HG03354 (cell line): Measurements from ENCODE around the gene RAB3C.
A peak's percentile ranks its signal among the peaks of the same experiment; 100 is the strongest.

Experiments used
- ATAC-seq: cut with Tn5 transposase; IDR thresholded peaks from one replicate; pipeline ENCODE4 v1.9.1; 2021; ENCODE audit warnings: mild to moderate bottlenecking; ENCODE audit not compliant: unreplicated experiment, poor library complexity, severe bottlenecking

RAB3C gene

DNA sequence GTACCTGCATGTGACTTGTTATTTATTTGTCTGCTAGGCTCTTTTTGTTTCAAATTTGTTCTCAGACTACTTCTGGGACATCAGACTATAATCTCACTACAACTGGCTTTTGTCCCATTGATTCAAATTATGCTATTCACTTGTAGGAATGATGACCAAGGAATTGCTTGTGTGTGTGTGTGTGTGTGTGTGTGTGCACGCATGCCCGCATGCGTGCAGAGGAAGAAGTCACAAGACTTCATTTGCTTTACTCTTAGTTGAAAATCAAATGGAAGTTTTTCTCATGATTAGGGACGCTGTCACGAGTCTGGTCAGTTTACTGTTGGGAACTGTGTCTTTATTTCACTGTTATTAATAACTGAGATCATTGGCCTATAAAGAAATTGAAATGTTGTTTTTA lies 268.7 kb downstream of the RAB3C start:
- ATAC-seq: no peak

DNA sequence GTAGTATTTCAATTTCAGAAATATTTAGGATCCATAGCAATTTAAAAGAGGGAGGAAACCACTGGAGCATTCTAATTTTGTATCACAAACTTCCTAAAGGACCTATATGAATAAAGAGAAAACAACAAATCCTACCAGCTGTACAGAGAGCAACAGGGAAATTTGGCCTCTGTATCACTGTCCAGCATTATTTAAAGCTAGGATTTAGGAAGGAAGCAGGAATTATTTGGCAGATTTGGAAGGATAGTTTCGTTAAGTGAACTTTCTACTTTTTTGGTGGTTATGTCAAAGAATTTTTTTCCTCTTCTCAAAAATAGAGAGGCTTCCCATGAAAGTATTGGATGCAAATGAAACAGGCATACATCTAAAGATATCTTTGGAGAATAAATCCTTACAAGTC lies 269.7 kb downstream of the RAB3C start:
- ATAC-seq: no peak

DNA sequence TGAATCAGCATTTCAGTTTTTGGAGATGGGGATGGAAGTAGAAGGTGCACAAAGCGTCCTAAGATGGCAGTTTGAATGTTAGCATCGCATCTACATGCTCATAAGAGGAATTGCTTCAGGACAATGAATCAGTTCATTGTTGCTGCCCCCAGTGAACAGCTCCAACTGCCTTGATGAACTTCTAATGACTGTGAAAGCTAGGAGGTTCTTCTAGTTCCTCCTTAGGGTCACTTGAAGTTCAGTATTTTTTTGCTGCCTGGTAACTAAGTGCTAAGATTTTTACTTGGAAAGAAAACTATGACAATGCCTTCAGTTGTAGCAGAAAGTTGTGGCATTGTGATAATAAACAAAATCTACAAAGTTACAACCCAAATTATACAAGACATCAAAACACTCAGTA lies 271.6 kb downstream of the RAB3C start:
- ATAC-seq: no peak

DNA sequence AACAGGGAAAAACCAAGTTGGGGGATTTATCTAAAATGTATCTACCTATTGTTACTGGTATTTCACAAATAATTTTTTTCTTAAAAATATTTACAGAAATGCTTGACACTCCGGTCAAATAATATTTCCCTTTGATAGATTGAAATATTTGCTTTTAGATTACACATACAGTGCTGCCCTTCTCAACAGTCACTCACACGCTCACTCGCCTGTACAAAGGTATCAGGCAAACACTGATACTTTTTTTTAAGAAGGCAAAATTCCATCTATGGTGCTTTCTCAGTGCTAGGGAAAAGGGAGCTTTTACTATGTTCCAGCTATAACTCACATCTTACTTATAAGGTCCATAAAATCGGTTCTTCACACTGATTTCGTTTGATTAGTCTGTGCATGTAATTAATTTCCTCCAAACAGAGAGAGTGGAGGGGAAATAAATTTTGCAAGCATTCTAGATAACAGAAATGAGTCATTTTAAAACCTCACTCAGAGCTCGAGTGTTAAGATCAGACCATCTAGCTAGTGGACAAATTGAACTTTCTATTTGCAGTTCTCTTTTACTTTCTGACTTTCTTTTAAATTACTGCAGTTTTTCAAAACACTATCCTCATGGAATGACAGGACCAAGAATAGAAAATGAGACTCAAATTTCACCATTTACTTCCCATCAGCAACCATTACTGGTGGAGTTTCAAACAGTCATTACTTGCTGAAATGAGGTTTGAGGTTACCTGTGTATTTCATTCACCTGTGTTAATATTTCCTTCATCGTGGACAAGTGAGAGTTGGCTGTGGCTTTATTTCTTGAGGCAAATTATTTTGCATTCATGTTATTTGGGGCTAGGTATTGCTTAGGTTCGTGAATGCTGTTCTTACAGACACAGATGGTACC lies 273.2 kb downstream of the RAB3C start:
- ATAC-seq: peak; percentile 68

DNA sequence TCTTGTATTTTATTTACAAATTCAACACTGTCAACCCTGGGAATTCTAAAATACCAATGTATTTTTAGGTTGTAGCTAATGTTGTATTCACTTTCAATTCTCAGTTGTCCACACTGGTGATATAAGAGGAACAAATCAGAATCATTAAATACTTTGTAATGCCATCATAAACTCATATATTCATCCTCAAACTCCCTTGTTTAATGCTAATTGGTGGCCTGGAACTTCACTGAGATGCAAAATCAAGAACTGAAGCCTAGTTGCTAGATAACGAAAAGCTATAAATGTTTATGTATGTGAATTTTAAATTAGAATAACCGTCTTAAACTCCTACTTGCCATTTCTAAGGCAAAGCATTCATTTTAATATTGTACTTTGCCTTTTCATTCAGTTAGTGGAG lies 274.7 kb downstream of the RAB3C start:
- no peak for ATAC-seq

DNA sequence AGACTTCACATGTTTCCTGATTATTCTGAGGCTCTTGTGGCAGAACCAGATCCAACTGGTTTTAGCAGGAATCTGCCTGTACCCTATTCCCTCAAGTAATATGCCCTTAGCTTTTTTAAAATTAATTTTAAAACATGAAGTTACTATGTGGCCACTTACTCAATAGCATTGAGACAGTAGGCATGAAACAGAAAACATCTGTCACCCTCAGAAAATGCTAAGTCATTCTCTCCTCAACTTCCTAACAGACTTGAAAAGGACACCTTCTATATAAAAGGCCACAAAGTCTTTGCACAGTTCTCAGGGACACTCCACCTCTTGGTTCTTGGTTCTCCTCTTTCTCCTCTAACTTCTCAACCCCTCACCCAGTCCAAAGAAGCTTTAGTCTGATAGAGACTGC lies 277.8 kb downstream of the RAB3C start:
- no peak for ATAC-seq

DNA sequence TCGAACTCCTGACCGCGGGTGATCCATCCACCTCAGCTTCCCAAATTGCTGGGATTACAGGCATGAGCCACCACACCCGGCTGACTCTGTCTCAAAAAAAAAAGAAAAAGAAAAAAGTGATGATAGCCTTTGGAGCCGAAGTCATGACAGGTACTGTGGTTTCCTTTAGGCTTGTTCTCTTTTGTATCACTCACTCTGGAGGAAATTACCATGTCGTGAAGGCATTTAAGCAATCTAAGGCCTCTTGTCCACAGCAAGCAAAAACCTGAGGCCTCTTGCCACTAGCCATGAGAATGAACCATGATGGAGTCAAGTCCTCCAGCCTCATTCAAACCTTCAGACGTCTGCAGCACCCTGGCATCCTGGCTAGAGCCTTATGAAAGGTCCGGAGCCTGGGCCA lies 286.1 kb downstream of the RAB3C start:
- no peak for ATAC-seq

DNA sequence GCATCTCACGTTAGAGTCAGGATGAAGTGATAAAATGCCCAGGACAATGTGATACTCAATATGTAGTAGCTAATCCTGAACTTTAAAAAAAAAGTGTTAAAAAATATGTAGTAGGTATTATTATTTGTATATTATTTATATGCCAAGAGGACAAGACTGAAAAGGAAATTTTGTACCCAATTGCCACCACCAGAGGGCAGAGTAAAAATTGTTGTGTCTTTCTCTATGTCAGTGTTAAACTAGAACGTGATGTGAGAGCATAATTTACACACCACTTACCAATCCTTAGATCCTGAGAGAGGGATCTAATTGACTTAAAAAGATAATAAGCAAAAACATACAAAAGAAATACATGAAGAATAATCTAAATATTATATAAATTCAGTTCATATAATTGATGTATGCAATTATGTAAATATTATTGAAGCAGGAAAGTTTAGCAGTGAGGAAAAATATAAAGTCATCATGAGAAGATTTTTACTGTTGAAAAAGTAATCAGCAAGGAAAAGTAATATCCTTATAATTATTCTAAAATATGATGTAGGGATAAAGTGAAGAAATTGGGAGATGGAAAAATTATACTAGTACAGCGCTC lies 288.9 kb downstream of the RAB3C start:
- peak; percentile 79 for ATAC-seq

DNA sequence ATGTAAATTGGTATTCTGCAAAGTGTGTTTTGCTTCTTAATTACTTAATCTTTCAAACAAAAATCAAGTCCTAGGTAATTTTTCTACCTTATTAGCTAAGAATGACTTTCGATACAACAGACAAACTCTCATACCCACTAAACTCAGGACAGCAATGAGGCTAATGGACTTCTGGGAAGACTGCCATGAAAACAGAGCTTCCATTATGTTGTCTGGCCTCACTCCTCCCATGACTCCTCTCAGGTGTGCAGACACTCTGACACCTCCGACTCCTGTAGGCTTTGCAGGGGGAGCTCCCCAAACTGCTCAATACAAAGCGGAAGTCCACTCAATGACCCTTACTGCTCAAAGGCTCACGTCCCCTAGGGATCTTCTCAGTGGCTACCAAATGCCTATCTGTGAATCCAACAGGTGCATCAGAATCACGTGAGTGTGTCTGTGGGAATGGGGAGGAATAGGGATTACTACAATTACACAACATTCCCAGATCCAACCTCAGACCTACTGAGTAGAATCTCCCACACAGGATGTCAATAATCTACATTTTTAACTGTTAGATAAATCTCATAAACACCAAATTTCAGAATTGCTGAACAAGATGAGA lies 289.9 kb downstream of the RAB3C start:
- no peak for ATAC-seq

DNA sequence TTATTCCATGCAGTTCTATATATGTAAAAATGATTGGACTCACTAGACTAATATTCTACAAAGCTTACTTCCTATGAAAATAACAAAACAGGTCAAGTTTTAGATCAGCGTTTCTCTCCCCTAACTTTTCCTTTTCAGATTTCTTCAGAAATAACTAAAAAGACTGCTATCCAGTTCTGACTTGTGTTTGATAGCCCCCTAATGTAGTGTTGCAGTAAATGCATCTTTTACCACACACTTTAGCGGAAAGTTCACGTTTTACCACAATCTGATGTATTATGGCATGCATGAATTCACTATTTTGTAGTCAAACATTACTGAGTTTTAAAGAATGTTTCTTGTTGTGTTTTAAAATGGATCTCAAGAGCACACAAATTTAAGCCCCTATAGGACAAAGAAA lies 292.7 kb downstream of the RAB3C start:
- no peak for ATAC-seq

DNA sequence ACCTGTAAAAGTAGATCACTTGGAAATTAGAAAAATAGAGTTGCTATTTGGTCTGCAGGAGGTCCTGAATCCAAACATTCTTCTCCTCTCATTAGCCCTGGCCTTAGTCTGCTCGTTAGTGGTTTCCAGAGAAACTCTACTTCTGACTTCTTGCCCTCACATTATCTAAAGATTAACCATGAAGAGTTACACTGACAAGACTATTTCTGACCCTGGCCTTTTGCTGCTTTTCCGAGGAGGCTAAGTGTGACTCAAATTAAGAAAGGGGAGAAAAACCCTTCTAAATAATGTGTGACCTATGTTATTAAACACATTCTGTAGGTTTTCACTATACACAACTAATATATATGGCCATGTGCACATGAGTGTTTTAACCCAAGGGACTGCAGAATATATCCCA lies 302.4 kb downstream of the RAB3C start:
- ATAC-seq: peak; percentile 69

DNA sequence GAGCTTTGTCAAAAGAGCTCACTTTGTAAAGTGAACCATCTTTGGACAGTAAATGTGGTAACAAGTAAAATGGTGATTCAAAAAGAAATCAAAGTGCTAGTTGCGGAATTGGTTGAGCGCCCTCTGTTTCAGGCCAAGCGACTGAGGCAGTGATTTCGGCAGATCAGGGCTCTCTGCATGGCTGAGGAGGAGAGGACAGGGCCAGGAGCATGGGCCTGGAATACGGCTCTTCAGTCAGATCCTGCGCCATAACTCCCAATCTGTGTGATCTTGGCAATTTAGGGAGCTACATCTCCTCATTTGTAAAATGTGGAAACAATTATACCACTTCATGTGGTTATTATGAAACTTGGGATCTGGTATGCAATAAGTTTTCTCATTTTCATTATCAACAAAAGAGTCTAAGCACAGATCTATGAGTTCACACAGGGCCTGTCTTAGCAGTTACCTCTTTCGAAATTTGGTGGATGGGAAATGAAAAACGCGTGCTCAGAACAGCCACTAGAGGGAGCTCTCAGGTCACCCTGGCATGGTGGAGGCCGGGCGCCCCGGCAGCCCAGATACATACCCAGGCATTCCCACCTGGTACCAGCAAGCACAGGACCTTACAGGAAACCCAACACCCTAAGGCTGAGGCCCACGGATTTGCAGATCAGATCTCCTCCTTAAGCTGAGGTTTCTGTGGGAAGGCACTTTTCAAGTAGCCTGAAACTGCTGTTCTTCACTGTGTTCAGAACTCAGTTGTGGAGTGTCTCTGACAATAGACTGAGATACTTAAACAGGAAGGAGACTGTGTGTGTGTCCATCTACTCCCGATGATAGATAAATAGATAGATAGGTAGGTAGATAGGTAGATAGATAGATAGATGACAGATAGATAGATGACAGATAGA lies 303.7 kb downstream of the RAB3C start:
- ATAC-seq: peak; percentile 76

DNA sequence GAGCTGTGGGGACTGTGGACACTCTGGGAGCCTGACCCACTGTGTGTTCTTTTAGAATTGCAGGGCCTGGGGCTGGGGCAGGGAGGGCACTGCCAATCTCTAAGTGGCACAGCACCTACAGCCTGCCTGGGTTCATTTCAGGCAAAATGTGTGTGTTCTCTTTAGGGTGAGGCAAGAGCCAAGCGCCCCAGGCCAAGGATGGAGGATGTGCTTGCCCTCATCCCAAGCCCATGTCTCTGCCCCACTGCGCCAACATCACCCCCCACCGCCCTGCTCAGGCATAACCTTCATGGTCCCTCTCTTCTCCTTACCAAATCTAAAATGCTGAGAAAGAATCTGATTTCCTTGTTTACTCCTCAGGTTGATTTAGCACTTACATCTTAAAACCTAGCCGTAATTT lies 304.4 kb downstream of the RAB3C start:
- no peak for ATAC-seq

DNA sequence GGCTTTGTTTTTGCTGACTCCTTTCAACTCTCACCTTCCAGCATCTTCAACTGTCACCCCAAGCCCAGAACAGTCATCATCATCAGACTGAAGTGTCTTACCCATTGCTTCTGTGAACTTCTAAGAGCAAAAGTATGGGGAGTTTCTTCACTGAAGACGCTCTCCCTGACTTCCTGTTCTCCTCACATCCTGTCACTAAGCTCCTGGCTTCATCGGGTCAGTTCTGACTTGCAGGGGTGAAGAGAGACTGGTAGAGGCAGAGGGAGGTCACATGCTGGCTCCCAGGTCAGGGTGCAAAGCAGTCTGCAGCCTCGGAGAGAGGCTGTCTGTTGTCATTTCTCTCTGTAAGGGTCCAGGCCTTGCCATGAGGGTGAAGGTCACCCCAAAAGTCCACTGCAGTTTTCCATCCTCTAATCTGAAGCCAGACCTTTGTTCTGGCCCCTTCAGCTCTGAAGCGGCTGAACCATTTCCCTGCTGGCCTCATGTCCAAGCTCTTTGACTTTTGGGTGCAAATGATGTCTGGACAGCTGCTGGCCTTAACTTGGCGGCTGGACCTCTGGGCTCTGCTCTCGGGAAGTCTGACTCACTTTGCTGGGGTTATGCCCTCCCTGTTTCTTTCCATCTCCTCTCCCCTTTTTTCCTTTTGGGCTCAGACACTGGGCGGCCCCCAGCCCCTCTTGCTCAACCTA lies 305.0 kb downstream of the RAB3C start:
- ATAC-seq: no peak

DNA sequence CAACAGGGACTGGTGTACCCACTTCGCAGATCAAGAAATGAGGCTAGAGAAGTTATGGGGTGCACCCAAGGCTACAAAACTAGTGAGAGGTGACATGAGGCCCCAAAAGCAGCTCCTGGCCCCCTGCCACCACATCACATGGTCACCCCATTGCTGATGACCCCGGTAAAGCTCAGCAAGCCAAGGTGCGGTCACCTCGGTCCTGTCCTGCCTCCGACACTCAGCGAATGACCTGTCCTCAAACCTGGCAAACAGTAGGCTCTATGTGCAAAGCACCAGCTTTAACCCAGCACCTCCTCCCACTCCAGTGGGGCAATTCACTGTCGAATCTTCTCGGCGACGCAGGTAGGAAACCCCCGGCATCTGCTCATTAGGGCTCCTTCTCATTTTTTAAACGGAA lies 307.4 kb downstream of the RAB3C start:
- ATAC-seq: no peak

DNA sequence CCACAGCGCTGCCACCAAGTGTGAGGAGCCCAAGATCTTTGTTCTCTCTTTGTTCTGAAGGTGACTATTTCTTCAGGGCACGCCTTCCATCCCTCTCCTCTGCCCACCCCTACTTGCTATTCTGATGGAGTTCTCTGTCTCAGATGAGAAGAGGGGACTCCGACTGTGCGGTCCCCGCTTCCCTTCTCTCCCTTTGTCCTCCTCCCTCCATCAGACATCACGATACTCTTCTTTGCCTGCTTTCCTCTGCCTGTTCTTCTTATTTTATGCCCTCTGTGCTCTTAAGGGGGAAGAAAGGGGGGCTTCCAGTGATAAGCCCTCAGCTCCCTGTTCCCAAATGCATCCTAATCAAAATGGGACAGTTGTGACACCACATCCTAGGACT lies 307.8 kb downstream of the RAB3C start:
- ATAC-seq: no peak

DNA sequence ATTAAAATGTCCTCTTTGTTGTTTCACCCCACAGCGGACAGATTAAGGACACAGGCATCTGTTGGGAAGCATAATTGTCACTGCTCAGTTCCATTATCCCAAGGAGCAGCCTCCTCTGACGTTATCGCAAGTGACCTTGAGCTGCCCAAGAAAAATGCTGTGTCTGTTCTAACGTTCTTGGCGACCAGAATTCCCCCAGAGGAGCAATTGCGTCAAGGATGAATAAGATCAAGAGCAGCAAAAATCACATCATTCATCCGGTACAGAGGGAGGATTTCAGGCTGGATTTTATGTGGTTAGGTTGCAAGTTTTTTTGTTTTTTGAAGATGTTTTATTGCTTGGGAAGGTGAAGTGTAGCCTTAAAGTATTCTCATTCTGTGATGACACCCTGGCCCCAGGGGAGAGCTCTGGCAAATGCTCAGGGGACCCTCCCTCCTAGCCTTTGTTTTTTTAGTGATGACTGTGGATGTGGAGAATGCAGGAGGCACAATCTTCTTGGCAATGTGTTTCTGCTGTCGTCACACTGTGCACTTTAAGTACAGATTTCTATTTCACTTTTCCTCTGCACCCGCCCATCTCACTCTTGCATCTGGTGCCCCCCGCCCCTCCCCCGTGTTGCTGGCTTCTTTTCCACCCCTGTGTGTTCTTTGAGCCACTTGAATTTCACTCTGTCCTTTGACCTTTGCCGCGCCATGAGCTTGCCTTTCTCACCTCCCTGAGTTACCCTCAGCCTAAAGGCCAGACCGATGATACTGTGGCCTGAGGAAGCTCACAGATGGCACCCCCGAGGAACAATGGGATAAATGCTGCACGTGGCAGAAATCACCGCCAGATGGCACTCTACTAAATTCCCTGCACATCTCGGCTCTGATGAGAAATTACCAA lies 308.5 kb downstream of the RAB3C start:
- peak; percentile 65 for ATAC-seq

DNA sequence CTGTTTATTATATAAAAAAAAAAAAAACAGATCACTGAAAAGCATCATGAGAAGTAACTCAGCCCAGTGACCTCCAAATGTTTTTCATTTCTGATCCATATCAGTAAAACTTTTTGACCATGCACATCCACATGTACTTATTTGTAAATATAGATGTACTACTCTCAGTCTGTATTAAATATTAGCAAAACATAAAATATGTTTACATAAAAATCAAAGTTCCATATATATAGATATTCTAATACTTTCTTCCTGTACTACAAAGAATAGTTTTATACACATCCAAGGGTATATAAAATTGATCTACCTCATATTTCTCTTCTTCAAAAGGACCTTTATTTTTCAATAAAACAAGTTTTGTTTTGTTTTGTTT lies 309.1 kb downstream of the RAB3C start:
- no peak for ATAC-seq

DNA sequence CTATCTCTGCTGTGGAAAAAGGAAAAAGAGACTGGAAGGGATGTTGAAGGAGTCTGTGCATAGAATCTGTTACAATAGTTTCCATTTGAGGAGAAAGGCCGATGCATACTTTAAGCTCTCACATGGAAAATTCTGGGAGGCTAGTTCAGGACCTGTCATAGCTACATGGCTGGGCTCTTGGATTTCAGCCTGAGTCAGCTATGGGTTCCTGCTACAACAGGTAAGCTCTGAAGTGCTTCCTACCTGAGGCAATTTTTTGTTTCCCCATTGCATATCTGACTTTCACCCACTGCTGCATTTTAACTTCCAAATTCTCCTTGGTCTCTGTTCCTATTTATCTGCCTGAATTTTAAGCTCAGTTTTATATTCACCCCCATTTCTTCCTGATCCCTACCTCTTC lies 310.7 kb downstream of the RAB3C start:
- ATAC-seq: no peak
